Cardiac muscle cell (in vitro differentiated cells and primary cell): ENCODE data around the gene OPRL1. TPM values are rescaled to one million over a fixed set of nuclear protein-coding genes. Genes with fewer than 3 reads are reported as not detected.

ENCODE experiments used
- DNase-seq, 2 donors: peaks; one replicate each; pipeline versions ENCODE4 v3.0.0 to v3.0.0-alpha.2; 2010 to 2017; ENCODE audit warnings: low read depth in 1 of 2, low spot score in 1 of 2
- H3K27ac ChIP-seq: fragments of 200-600 bp; sonication (generic); 2 replicates; pipeline ENCODE4 v1.5.1; 2016
- H3K27me3 ChIP-seq: fragments of 200-600 bp; sonication (generic); 2 replicates; pipeline ENCODE4 v1.6.0; 2016; ENCODE audit warnings: control low read depth
- H3K36me3 ChIP-seq: fragments of 200-600 bp; sonication (generic); 2 replicates; pipeline ENCODE4 v1.5.1; 2016; ENCODE audit warnings: control low read depth
- H3K4me1 ChIP-seq: fragments of 200-600 bp; sonication (generic); 2 replicates; pipeline ENCODE4 v1.8.1; 2017; ENCODE audit warnings: low read depth, mild to moderate bottlenecking, mixed run types
- H3K4me3 ChIP-seq: fragments of 200-600 bp; sonication (generic); 2 replicates; pipeline ENCODE4 v1.5.1; 2016; ENCODE audit warnings: mild to moderate bottlenecking
- H3K9me3 ChIP-seq: fragments of 200-600 bp; sonication (generic); 2 replicates; pipeline ENCODE4 v1.5.1; 2017; ENCODE audit warnings: low read depth, mild to moderate bottlenecking, control low read depth
- CTCF ChIP-seq: IDR thresholded peaks from 2 replicates; pipeline ENCODE4 v1.5.1; 2012; ENCODE audit warnings: low read depth, mild to moderate bottlenecking, low read length
- polyA plus RNA-seq: library from polyadenylated mRNA; unstranded; fragments of >200 nt; fragmentation: Nextera tagmentation; extraction: Ambion mirVana; gene quantifications from 2 replicates; pipeline ENCODE4 v1.2.1, GENCODE V29; 2016
- total RNA-seq: library from RNA; depleted of rRNA; stranded (reverse); fragments of >200 nt; gene quantifications from 2 replicates; pipeline ENCODE4 v1.2.3, GENCODE V29; 2016

Gene OPRL1
- total and polyA plus RNA-seq, 2 experiments from 2014 or later = 2.1 to 9.6 TPM

- H3K4me1 ChIP-seq = no peaks in the 10 kb centered on the region
- H3K36me3 ChIP-seq = no peaks in the 10 kb centered on the region
- TF ChIP-seq CTCF = no peak
- no peak for DNase-seq
- no peaks in the 10 kb centered on the region for H3K9me3 ChIP-seq
- no peaks in the 10 kb centered on the region for H3K27me3 ChIP-seq
- H3K27ac ChIP-seq = no peak overlapping the region
- no peak overlapping the region for H3K4me3 ChIP-seq
These were observed 62.7 kb downstream of the OPRL1 start for GRCh38 chr20:64142590-64142989.

- DNase-seq = no peak
- Histone ChIP-seq H3K4me1 (no peaks in the 10 kb centered on the region), H3K9me3 (no peaks in the 10 kb centered on the region), H3K36me3 (no peaks in the 10 kb centered on the region), H3K4me3 (no peak overlapping the region), H3K27me3 (no peaks in the 10 kb centered on the region), H3K27ac (no peak overlapping the region)
- no peak for TF ChIP-seq CTCF
These were observed 63.3 kb downstream of the OPRL1 start for GRCh38 chr20:64143018-64143801.

GRCh38 chr20:64144144-64144912 is 64.4 kb downstream of the OPRL1 start:
- TF ChIP-seq CTCF = no peak
- Histone ChIP-seq H3K27ac (no peak overlapping the region), H3K36me3 (no peaks in the 10 kb centered on the region), H3K9me3 (no peaks in the 10 kb centered on the region), H3K4me1 (no peaks in the 10 kb centered on the region), H3K27me3 (no peaks in the 10 kb centered on the region), H3K4me3 (no peak overlapping the region)
- no peak for DNase-seq

- DNase-seq = no peak
- no peak for TF ChIP-seq CTCF
- Histone ChIP-seq H3K4me1 (no peaks in the 10 kb centered on the region), H3K36me3 (no peaks in the 10 kb centered on the region), H3K27ac (no peak overlapping the region), H3K27me3 (no peaks in the 10 kb centered on the region), H3K9me3 (no peaks in the 10 kb centered on the region), H3K4me3 (no peak overlapping the region)
These were observed 65.8 kb downstream of the OPRL1 start for GRCh38 chr20:64145458-64146300.

GRCh38 chr20:64146301-64146935 is 66.5 kb downstream of the OPRL1 start:
- TF ChIP-seq CTCF = no peak
- Histone ChIP-seq H3K4me3 (no peak overlapping the region), H3K27ac (no peak overlapping the region), H3K9me3 (no peaks in the 10 kb centered on the region), H3K27me3 (no peaks in the 10 kb centered on the region), H3K4me1 (no peaks in the 10 kb centered on the region), H3K36me3 (no peaks in the 10 kb centered on the region)
- DNase-seq = no peak
